GM12891 (cell line): ENCODE results near the gene ZNF383. TPM values are rescaled to one million over a fixed set of nuclear protein-coding genes. Genes with fewer than 3 reads are reported as not detected.
"Not testable (repeated sequence)": the region's sequence is repeated elsewhere in the genome, so short reads cannot be mapped to it uniquely, and the experiment has no call there.

ENCODE experiments used
- DNase-seq: peaks from one replicate; pipeline ENCODE4 v3.0.0; 2011; ENCODE audit warnings: low spot score; ENCODE audit not compliant: insufficient read length
- FAIRE-seq: peaks from 2 replicates; lab custom pipeline; 2011; peaks lifted over from hg19 to GRCh38; lab: Jason Lieb, UNC
- PAX5 ChIP-seq: IDR thresholded peaks from 2 replicates; pipeline ENCODE4 v1.6.1; 2011; ENCODE audit warnings: low read length, moderate library complexity, mild to moderate bottlenecking; ENCODE audit not compliant: insufficient read depth, severe bottlenecking
- POLR2A ChIP-seq: IDR thresholded peaks from 2 replicates; pipeline ENCODE4 v1.6.1; 2011; ENCODE audit warnings: low read depth, low read length, control low read depth
- POLR2AphosphoS5 ChIP-seq: IDR thresholded peaks from 2 replicates; pipeline ENCODE4 v1.6.1; 2011; ENCODE audit warnings: low read depth, low read length, control low read depth
- POU2F2 ChIP-seq: IDR thresholded peaks from 2 replicates; pipeline ENCODE4 v1.6.1; 2011; ENCODE audit warnings: low read depth, mild to moderate bottlenecking, control low read depth, low read length, moderate library complexity
- SPI1 ChIP-seq: IDR thresholded peaks from 2 replicates; pipeline ENCODE4 v1.6.1; 2011; ENCODE audit warnings: low read depth, low read length, control low read depth
- TAF1 ChIP-seq: IDR thresholded peaks from 2 replicates; pipeline ENCODE4 v1.6.1; 2011; ENCODE audit warnings: low read depth, low read length, control low read depth
- polyA plus RNA-seq: library from polyadenylated mRNA; unstranded; fragments of >200 nt; gene quantifications from one replicate; pipeline ENCODE4 v1.2.1, GENCODE V29; 2012; ENCODE audit warnings: low read depth, missing spikeins, inconsistent platforms; ENCODE audit not compliant: missing spikeins

The ZNF383 gene
- 3.8 TPM for polyA plus RNA-seq

DNA sequence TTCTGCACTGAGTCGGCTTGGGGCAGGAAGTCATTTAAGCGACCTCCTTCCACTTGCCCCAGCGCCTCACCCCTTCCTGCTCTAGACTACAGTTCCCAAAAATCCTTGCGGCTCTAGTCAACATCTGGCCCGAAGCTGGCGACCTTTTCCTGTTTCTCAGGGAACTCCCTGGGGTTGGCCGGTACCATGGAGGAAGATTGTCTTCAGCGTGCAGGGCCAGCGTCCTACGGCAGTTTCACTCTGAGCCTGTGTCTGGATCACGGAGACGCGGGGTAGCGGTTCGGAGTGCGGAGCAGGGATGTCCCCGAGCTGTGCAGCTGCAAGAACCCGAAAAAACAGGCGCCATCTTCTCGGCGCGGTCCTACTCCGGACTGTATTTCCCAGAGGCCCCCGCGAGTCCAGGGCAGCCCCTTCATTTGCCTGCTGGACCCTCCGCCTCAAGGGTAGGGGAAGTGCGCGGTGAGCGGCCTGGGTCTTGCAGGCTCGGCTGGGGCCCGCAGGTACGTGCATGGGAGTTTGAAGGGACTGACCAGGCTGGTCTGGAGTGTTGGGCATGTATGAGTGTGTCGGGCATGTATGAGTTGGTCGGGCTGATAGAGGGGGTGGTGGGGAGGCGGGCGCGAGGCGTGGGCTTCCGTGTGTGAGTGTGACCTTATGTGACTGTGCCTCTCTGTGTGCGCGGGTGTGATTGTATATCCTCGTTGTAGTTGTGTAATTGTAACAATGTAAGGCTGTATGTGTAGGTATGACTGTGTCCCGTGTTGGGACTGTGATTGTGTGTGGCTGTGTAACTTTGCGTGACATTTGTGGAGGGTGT lies at the start of gene ZNF383:
TSS of gene ZNF383 (plus strand) at position 440 of the 817 bp plus-strand sequence. CDS start 12,240 bp downstream, outside the sequence.
- peak; percentile 92 for FAIRE-seq
- DNase-seq = peak; percentile 69
- TF ChIP-seq SPI1 (peak; percentile 71), POU2F2 (peak; percentile 90), PAX5 (no peak), TAF1 (peak; percentile 80), POLR2AphosphoS5 (peak; percentile 87), POLR2A (peak; percentile 92)

DNA sequence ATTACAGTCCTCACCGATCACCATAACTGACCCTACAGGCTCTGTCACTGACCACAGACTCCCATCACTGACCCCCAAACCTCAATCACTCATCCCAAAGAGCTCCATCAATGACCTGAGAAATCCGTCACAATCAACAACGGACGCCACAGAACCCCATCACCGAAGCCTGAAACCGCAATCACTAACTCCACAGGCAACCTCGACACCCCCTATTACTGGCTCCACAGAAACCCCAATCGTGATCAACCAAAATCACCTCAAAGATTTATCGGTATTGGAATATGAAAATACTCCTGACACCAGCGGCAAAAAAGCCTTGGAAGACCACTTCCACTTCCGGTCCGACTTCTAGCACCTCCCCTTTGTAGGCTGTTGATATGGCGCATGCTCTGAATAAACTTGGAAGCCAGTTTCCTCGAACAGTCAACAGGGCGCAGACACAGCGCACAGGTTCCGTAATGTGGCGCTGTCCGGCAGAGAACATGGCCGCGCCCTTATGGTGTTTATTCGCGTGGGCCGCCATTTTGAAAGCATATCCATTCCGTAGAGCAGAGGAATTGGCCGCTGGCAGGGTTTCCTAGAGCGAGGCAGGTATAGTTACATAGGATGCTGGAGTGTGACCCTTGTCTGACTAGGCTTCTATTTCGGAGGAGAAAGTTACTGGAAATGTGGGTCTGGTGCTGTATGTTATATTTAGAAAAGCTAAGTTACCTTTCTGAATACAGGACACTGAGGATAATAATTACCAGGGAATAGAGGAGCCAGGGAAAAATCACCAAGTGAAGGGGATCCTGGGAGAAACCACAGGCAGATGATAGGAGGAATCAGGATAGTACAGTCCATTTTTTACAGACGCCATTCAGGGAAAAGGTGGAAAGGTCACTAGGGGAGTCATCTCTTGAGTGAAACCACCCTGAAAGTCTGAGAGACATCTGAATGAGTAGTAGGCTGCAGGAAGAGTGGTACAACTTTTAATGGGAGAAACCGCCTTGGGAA lies 45.3 kb upstream of the ZNF383 start, which contains the start of gene ZNF585A:
TSS of gene ZNF585A (minus strand) at position 328 of the 999 bp plus-strand sequence. CDS start 2,785 bp downstream, outside the sequence.
- peak; percentile 99 for FAIRE-seq
- TF ChIP-seq POLR2AphosphoS5 (peak; percentile 65; the same call in 1 of the 2 replicates), SPI1 (peak; percentile 41; the same call in 1 of the 2 replicates), POLR2A (peak; percentile 73), PAX5 (no peak), TAF1 (peak; percentile 38; the same call in 1 of the 2 replicates)
- DNase-seq = peak; percentile 54

DNA sequence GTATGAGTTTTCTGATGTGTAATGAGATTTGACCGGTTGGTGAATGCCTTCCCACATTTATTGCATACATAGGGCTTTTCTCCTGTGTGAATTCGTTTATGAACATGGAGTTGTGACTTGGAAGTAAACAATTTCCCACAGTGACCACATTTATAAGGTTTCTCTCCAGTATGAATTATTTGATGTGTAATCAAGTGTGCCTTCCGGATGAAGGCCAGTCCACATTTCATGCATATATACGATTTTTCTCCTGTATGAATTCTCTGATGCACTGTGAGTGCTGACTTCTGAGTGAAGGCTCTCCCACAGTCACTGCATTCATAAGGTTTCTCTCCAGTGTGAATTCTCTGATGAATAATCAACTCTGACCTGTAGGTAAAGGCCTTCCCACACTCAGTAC lies 31.9 kb upstream of the ZNF383 start:
- FAIRE-seq, DNase-seq: not testable (repeated sequence)

GRCh38 chr19:37195248-37195647 lies 22.8 kb upstream of the ZNF383 start:
- DNase-seq, FAIRE-seq: not testable (repeated sequence)

- DNase-seq, FAIRE-seq: not testable (repeated sequence)
Measured at GRCh38 chr19:37197115-37197514, 20.9 kb upstream of the ZNF383 start.

GRCh38 chr19:37197768-37198167 lies 20.2 kb upstream of the ZNF383 start:
- TF ChIP-seq TAF1 (no peak), POU2F2 (no peak), POLR2AphosphoS5 (no peak), PAX5 (no peak), SPI1 (no peak), POLR2A (no peak)
- FAIRE-seq = no peak
- DNase-seq = no peak

GRCh38 chr19:37217480-37217774 lies 587 bp upstream of the ZNF383 start:
- no peak for FAIRE-seq
- DNase-seq = no peak
- TF ChIP-seq TAF1 (no peak), SPI1 (no peak), POLR2A (no peak), PAX5 (no peak), POLR2AphosphoS5 (no peak), POU2F2 (no peak)

DNA sequence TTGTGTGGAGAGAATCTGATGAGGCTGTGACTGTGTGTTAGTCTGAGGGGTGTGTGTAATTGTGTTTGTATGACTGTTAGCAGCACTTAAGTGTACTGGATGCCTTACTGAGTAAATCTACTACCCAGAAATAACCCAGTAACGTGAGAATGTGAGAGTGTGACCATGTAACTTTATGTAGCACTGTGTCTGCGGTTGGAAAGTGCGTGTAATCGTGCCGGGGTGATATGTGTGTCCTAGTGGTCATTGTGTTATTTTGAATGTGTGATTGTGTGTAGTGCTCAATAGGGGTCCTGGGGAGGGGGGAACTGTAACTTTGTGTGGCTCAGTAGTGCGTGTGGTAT lies 550 bp downstream of the ZNF383 start:
- FAIRE-seq (no peak), DNase-seq (no peak)
- TF ChIP-seq SPI1 = no peak
- no peak for TF ChIP-seq PAX5
- TF ChIP-seq TAF1 = no peak
- TF ChIP-seq POLR2AphosphoS5 = no peak
- TF ChIP-seq POU2F2 = no peak
- TF ChIP-seq POLR2A = no peak

GRCh38 chr19:37220383-37220782 lies 2.4 kb downstream of the ZNF383 start:
- FAIRE-seq (no peak), DNase-seq (no peak)
- no peak for TF ChIP-seq POLR2A
- TF ChIP-seq POU2F2 = no peak
- no peak for TF ChIP-seq POLR2AphosphoS5
- no peak for TF ChIP-seq SPI1
- no peak for TF ChIP-seq PAX5
- TF ChIP-seq TAF1 = no peak

DNA sequence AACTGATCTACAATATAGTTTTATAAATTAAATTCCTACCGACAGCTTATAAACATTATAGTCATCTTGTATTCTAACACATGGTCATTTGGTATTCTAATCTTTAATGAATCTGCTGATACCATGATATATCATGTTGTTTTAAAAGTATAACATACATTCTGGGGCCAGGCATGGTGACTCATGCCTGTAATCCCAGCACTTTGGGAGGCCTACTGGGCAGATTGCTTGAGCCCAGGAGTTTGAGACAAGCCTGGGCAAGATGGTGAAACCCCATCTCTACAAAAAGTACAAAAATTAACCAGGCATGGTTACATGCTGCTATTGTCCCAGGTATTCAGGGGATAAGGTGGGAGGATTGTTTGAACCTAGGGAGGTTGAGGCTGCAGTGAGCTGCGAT lies 3.1 kb downstream of the ZNF383 start:
- TF ChIP-seq POLR2A (no peak), SPI1 (no peak), POLR2AphosphoS5 (no peak), PAX5 (no peak), TAF1 (no peak), POU2F2 (no peak)
- DNase-seq (no peak), FAIRE-seq (no peak)
